D721Med (cell line): ENCODE data around the gene EPS8L2.

Experiments
- DNase-seq: peaks from one replicate; pipeline ENCODE4 v3.0.0; 2011; ENCODE audit warnings: low spot score; ENCODE audit not compliant: insufficient read length
- FAIRE-seq: peaks from 2 replicates; lab custom pipeline; 2011; peaks lifted over from hg19 to GRCh38; lab: Jason Lieb, UNC
- CTCF ChIP-seq: IDR thresholded peaks from 2 replicates; pipeline ENCODE4 v1.5.1; 2012; ENCODE audit warnings: mild to moderate bottlenecking, control low read depth; ENCODE audit not compliant: insufficient read depth; ENCODE audit errors: missing control alignments

The EPS8L2 gene

GRCh38 chr11:767238-767637 is 61.2 kb downstream of the EPS8L2 start:
- FAIRE-seq, result no peak
- no peak for DNase-seq
- TF ChIP-seq CTCF, result no peak

GRCh38 chr11:769887-770641 is 64.0 kb downstream of the EPS8L2 start:
- FAIRE-seq (no peak), DNase-seq (no peak)
- no peak for TF ChIP-seq CTCF

GRCh38 chr11:770642-771616 is 64.9 kb downstream of the EPS8L2 start:
- no peak for TF ChIP-seq CTCF
- DNase-seq, result no peak
- FAIRE-seq, result no peak

GRCh38 chr11:771617-772204 is 65.7 kb downstream of the EPS8L2 start:
- no peak for DNase-seq
- FAIRE-seq, result no peak
- no peak for TF ChIP-seq CTCF

- DNase-seq (no peak), FAIRE-seq (no peak)
- TF ChIP-seq CTCF, result no peak
These were observed 66.7 kb downstream of the EPS8L2 start for GRCh38 chr11:772429-773390.

- DNase-seq (no peak), FAIRE-seq (no peak)
- no peak for TF ChIP-seq CTCF
These were observed 67.4 kb downstream of the EPS8L2 start for GRCh38 chr11:773425-773824.
